Endometrial microvascular endothelial cells (primary cell): ENCODE measurements around the gene MMP24OS. TPM values are rescaled to one million over a fixed set of nuclear protein-coding genes. Genes with fewer than 3 reads are reported as not detected.

Source experiments
- in situ Hi-C: cut with HindIII; loops from 2 replicates; pipeline ENCODE4 v1.10.0; 2017; ENCODE audit warnings: low sequenced_read_pairs, low pct_unique_long_range_greater_than_20kb; ENCODE audit errors: inconsistent ontology term
- total RNA-seq: library from RNA; depleted of rRNA; stranded (reverse); fragments of >200 nt; gene quantifications from one replicate; pipeline ENCODE4 v1.2.3, GENCODE V29; 2015; ENCODE audit errors: inconsistent ontology term

The MMP24OS gene
- total RNA-seq, 1 donor from 2014 or later = 26.9 TPM

- in situ Hi-C loops = no loop called here
These were observed 42.0 kb downstream of the MMP24OS start for GRCh38 chr20:35235881-35236280.

- in situ Hi-C loops = no loop called here
These were observed 45.3 kb downstream of the MMP24OS start for GRCh38 chr20:35232575-35232974.

GRCh38 chr20:35226884-35227681, 50.8 kb downstream of the MMP24OS start:
- in situ Hi-C loops = no loop called here

Other genes starting within 250 kb of the MMP24OS start
- 92.9 TPM for gene TRPC4AP, start 185.3 kb downstream of the MMP24OS start, total RNA-seq
- 67.7 TPM for gene EDEM2, start 130.8 kb downstream of the MMP24OS start, total RNA-seq
- 344 TPM for gene PROCR, start 106.0 kb downstream of the MMP24OS start, total RNA-seq
- 0.09 TPM for gene MMP24, start 51.4 kb downstream of the MMP24OS start, total RNA-seq
- gene EIF6, start 6.7 kb upstream of the MMP24OS start, total RNA-seq = 220 TPM
- gene FAM83C, start 14.3 kb upstream of the MMP24OS start, total RNA-seq = not detected
- 35.0 TPM for gene UQCC1, start 133.9 kb upstream of the MMP24OS start, total RNA-seq
- gene GDF5, start 160.1 kb upstream of the MMP24OS start, total RNA-seq = 0.19 TPM
- gene CEP250, start 177.5 kb upstream of the MMP24OS start, total RNA-seq = 29.5 TPM